Fibroblast of the conjunctiva (primary cell): Measurements from ENCODE around the gene CTSD.

Source experiments
- DNase-seq: peaks from one replicate; pipeline ENCODE4 v3.0.0-alpha.2; 2010; ENCODE audit warnings: low read depth

CTSD gene

DNA sequence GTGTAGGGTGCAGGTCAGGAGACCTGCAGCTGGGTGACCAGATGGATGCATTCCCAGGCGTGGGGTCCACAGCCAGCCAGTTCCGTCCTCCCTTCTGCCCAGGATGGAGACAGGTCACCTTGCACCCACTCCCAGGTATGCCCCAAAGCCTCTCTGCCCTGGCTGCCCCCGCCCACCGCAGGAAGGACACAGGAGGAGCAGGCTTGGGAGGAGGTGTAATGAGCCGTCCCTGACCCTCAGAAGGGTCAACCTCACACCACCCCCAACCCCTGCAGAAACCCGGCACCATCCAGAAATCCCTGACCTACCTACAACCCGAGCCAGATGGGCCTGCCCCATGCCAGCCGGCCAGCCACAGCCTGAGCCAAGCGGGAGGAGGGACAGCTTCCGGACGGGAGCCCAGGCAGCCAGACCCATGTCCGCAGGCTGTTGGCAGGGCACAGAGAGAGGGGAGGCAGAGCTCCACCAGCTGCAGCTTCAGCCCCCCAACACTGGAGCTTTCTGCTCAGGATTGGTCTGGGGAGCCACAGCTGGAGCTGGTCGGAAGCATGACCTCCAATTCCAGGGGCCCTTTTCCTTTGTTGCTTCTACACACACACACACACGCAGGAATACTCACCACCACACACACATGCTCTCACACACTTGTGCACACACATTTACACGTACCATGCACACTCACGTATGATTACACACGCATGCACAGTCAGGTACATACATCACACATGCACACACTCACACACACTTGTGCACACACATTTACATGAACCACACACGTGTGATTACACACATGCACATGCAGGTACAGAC is 18.6 kb downstream of the CTSD start:
- no peak for DNase-seq

DNA sequence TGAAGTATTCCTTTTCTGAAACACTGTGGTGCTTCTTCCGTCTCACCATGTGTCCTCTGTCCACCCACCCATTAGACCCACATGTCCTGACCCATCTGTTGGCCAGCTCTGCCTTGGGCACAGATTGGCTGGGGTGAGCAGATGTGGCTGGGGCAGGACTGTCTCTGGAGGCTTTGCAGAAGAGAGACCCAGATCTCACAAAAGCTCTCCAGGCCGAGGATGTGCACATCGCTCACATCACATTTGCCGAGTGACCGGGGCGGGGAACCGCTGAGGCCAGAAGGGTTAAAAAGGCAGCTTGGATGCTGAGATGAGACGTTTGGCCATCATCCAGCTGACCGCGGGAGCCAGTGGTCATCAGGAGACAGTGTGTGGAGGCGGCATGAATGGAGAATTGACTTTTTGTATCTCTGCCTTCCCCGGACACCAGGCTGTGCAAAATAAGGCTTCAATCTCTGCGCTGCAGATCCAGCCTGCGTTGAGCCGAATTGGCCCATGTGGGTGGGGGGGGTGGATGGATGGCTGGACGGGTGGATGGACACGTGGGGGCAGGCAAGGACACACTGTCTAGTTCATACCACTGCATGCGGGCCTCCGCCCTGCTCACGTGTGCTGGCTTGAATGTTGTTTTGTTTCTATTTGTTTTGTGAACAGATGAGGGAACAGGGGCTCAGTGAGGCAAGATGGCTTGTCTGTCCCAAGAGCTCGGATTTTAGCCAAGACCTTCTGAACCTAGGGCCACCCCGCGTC is 19.4 kb downstream of the CTSD start:
- no peak for DNase-seq

DNA sequence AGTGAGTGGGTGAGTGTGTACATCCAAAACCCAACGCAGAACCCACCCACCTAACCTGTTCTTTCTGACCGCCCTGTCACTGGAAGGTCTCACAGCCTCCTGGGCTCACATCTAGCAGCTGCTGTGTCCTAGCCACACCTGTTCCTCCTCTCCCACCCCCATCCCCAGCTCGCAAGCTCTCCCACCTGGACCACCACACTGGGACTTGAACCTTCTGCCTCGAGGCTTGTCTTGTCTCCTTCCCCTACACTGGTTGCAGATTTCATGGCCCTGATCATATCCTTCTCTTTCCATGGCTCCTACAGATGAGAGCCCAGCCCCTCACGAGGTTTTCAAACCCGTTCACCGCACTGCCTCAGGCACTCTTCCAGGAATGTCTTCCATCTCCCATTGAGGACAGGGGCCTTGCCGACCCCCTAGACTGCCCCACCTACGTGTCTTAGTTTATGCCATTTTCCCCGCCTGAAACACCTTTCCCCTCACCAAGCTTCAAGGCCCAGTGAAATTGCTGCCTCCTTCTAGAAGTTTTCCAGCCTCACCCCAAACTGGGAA is 20.1 kb downstream of the CTSD start:
- DNase-seq: no peak

DNA sequence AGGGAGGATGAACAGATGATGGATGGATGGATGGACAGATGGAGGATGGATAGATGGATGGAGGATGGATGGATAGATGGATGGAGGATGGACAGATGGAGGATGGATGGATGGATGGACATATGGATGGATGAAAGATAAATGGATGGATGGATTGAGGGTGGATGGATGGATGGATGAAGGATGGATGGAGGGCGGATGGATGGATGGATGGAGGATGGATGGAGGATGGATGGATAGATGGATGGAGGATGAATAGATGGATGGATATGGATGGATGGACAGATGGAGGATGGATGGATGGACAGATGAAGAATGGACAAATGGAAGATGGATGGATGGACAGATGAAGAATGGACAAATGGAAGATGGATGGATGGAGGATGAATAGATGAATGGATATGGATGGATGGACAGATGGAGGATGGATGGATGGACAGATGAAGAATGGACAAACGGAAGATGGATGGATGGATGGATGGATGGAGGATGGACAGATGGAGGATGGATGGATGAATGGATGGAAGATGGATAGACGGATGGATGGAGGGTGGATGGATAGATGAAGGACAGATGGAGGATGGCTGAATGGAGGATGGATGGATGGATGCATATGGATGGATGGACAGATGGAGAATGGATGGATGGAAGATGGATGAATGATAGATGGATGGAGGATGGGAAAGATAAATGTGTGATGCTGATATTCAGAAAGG is 20.7 kb downstream of the CTSD start:
- DNase-seq: no peak

DNA sequence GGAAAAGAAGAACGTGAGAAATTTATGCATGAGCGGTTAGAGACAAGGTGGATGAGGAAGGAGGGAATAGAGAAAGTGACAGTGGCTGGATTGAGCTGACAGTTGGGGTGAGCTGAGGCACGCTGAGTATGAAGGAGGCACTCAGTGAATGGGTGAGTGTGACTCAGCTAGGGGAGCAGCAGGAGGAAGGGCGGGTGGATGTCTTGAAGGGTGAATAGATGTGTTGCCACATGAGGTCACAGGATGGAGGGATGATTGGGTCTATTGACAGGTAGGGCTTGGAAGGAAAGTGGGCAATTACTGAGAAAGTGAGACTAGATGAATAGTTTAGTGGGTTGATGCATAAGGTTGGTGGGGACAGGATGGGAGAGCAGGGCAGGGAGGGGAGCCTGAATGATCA is 21.4 kb downstream of the CTSD start:
- DNase-seq: no peak

DNA sequence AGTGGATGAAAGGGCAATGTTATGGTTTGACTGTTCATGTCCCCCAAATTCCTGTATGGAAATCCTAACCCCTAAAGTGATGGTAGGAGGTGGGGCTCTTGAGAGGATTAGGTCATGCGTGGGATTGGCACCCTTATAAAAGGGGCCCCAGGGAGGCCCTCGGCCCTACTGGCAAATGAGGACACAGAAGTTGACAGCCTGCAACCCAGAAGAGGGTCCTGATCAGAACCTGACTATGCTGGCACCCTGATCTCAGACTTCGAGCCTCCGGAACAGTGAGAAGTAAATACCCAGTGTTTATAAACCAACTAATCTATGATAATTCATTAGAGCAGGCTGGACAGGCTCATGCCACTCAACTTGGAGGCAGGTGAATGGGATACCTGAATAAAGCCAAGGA is 22.0 kb downstream of the CTSD start:
- no peak for DNase-seq

DNA sequence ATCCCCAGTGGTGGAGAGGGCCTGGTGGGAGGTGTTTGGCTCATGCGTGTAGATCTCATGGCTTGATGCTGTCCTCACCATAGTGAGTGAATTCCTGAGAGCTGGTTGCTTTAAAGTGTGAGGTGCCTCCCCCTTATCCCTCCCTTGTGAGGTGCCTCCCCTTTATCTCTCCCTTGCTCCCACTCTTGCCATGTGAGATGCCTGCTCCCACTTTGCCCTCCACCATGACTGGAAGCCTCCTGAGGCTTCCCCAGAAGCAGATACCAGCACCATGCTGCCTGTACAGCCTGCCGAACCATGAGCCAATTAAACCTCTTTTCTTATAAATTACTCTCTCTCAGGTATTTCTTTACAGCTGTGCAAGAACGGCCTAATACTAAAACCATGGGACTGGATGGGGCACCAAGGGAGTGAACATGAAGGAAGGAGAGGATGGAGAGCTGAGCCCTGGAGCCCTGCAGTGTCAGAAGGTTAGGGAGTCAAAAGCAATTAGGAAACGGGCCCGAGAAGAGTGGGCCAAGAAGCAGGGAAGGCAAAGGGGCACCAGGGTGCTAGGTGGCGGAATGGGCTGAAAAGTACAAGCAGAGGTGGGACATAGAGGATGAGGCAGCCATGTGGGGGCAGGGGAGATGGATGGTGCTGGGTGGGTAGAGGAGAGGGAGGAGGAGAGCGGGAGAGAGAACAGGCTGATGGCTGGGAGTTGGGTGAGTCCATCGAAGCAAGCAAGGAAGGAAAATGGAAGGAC is 22.8 kb downstream of the CTSD start:
- no peak for DNase-seq

DNA sequence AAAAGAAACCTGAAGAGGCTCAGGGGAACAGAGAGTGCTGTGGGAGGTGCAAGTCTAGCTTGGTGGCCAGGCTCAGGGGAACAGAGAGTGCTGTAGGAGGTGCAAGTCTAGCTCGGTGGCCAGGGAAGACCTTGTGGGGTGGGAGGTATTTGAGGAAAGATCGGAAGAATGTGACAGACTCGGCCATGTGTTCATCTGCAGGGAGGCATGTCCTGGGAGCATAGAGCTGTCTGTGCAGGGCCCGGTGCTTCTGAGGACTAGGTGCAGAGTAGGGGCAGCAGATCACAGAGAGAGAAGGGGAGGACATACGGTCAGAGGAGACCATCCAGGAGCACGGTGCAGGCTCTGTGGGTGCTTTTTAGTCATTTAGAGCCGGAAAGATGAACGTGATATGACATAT is 24.2 kb downstream of the CTSD start:
- DNase-seq: no peak

DNA sequence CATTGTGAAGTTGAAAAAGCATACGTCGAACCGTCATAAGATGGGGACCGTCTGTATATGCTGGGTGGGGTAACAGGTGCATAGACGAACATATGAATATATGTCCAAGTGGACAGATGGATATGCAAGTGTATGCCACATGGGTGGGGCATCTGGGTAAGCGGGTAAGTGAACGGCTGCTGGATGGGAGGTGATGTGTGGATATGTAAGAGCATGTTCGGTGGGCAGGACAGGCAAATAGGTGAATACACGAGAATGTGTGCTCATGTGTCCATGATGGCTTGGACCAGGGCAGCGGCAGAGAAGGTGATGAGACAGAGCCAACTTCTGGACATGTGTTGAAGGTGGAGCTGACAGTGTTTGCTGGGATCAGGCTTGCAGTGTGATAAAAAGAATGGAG is 25.3 kb downstream of the CTSD start:
- DNase-seq: no peak

DNA sequence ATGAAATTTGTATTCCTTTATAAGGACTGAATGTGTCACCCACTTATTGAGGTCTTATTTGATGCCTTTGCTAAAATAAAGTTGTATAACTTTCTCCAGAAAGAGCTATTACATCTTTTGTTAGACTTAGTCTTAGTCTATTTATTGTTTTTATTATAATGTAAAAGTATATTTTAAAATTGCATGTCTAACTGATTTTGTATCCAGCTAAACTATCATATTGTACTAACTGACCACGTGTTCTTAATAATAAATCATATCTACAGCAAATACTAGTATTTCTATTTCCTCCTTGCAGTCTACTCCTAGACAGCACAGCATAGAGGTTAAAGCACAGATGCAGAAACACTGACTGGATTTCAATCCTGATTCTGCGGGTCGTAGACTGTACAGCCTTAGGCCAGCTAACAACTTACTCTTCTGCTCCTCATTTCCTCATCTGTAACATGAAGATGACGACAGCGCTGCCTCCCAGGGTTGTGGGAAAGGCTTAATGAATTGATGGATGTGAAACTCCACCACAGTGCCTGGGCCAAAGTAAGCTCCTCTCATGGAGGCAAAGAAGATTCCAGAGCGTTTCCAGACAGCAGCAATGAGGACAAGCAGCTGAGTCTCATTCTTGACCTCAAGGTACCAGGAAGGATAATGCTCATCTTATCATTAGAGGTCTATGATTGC is 26.5 kb downstream of the CTSD start:
- no peak for DNase-seq

DNA sequence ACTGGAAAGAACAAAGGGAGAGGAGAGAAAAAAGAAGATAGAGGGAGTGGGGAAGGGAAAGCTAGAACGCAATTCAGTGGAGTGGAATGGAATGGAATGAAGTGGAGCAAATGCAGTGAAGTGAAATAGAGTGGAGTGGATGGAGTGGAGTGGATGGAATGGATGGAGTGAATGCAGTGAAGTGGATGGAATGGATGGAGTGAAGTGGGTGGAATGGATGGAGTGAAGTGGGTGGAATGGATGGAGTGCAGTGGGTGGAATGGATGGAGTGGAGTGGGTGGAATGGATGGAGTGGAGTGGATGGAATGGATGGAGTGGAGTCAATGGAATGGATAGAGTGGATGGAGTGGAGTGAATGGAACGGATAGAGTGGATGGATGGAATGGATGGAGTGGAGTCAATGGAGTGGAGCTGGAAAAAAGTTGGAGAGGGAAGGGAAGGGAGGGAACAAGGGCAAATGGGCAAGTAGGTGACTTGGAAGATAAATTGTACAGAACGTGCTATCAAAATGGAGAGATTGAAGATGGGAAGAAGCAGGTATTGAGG is 27.2 kb downstream of the CTSD start:
- DNase-seq: no peak

DNA sequence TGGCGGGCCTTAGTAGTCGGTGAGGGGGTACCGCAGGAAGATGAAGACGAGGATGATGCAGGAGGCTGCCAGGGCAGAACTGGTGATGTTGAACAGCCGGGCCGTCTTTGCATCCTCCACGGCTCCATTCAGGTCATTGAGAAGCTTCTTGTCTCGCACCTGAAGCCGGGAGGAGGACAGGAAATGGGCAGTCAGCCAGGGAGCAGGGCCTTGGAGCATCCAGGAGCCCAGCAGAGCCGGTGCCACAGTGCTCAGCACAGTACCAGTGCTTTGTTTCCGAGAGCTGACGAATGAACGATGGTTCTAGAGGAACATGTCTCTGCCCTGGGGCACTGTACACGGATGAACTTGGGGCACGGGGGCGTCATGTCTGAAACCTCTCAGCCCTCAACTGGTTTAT is 28.5 kb downstream of the CTSD start:
- no peak for DNase-seq

DNA sequence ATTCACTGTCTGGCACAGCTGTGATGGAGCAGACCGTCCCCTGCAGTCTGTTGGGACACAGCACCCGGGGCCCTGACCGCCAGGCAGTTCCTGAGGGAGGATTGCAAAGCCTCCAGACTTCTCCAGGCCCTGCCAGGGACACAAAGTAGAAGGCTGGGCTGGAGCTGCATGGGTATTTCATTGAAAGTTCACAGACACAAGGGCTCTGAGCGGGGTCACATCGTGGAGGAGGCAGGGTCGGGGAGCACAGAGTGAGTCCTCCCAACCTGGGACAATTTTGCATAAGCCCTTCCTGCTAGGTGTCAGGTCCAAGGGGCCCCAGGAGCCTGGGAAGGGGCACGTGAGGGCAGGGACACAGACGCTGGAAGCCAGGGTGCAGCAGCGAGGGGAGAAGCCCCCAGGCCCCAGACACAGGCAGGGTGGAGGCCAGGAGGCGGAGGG is 29.1 kb downstream of the CTSD start:
- DNase-seq: no peak

DNA sequence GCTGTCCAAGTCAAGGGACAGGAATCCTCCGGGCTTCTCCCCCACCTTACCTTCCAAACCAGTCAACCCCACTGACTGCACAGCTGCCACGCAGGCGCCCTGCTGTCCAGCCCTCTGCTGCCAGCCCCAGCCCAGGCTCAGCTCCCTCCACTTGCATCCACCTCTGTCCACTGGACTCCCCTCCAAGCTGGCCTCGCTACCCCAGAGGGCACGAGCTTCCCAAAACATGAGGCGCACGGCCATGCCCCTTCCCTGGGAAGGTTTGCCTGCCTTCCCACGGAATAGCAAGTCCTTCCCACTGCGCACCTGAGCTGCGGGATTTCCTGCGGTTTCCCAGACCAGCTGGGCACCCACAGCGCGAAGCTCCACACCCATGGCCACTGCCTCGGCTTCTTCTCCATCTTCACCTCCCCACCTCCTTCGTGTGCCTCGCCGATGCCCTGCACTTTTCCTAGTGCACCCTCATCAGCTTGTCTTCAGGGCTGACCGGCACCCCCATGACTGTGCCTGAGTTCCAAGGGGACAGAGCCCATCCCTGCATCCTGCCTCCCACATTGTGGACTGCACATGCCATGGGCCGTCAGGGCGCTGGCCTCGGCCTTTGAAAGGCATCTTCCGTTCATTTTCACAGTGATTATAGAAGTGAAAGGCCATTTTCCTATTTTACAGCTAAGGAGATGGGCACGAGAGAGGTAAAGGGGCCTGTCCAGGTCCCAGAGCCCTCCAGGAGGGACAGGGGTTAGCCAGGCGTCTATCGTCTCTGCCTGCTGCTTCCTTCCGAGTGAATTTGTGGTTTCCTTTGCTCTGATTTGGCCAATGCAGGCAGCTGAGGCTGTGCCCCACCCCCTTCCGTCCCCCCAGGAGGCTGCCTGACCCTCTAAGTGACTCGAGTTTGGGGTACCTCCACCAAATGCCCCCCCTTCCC is 29.7 kb downstream of the CTSD start:
- no peak for DNase-seq

DNA sequence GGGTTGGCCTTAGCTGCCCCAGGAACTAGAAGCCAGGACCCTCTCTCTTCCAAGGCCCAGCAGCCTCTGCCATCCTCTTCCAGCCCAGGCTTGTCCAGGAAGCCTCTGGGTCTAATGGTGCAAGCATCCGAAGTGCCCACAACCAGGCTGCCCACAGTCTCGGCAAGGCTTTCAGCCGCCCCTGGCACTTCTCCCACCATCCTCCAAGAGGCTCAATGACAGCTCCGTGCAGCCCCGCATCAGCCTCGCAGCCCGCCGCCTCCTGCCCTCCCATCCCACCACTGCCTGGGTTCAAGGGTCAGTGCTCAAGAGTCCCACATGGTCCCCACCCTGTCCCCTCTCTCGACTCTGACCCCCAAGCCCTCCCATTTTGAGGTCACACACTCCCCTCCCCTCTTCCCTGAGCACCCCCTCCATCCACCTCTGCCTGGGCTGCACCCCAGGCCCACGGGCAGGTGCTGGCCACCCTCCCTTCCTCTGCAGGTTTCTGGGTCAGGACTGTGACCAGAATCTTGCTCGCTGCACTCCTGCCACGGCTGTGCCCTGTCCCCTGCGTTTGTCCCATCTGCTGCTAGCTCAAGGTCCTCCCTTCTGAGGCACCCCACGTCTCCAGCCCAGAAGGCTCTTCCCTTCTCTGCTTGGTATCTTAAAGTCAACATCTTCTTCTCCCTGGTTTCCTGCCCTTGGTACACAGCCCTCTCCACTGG is 30.6 kb downstream of the CTSD start:
- no peak for DNase-seq

DNA sequence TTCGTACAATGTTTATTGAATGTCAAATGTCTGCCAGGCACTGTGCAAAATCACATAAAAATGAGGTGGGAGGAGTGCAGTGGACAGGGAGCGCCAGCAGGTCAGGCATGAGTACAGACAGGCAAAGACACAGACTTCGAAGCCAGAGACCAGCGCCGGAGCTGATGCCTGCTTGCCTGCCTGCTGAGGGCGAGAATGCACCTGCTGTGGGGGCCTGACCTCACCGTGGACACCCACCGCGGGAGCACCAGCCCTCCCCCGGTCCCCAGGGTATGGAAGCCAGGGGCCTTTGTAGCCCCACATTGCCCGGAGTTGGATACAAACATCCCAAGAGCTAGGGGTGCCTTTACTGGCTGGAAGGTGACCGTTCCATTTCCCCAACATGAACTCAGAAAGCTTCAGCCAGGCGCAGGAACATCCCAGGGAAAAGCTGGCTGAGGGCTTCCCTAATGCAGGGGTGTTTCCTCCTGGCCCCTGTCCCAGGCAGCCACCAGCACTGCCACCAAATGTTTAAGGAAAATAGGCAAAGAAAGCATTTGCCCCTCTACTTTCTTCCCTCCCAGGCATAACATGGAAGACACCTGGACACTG is 31.2 kb downstream of the CTSD start:
- DNase-seq: no peak

DNA sequence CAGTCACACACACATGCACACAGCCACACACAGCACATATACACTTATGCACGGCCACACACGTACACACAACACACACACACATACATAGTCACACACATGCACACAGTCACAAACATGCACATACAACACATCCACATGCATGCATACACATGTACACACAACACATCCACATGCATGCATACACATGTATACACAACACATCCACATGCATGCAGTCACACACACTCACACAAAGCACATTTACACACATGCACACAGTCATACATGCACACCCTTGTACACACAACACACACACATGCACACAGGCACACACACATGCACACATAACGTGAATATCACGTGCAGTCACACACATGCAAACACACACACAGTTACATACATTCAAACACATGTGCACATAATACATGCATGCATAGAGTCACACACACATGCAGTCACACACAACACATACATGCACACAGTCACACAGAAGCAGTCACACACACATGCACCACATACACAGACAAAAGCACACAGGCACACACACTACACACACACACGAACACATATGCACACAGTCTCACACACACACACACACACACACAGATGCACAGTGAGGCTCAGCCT is 32.2 kb downstream of the CTSD start:
- no peak for DNase-seq

DNA sequence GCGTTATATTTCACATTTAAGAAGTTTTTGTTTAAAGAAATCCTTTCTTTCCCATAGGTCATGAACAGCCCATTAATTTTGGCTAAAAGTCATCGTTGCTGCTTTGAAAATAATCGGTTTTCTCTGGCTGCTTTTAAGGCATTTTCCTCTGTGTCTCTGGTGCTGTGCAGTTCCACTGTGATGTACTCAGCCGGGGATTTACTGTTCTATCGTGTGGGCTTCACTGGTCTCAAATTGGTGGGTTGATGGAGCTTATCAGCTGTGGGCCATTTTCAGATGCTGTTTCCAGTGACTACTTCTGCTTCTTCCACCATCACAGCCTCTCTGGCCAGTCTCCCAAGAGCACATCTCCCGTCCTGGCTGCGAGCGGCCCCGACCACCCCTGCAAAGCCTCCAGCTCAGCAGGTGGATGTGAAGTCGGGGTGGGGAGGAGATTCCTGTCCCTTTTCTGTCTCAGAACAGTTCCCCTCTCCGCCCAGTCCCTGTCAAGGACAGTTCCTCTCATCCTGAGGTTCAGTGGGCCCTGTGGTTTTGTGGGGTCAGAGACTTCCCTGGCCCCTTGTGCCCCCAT is 33.6 kb downstream of the CTSD start:
- DNase-seq: no peak
